ACC112 (cell line): ENCODE measurements around the gene FBXO10.

Experiments used
- H2AFZ ChIP-seq: fragments of 200-600 bp; sonication (generic); one replicate; pipeline ENCODE4 v1.6.0; 2017; ENCODE audit warnings: antibody characterized with exemption, low read length; ENCODE audit not compliant: unreplicated experiment
- H3K27ac ChIP-seq: fragments of 200-600 bp; sonication (generic); 2 replicates; pipeline ENCODE4 v1.5.1; 2014; ENCODE audit warnings: low read depth, mild to moderate bottlenecking, antibody characterized with exemption, low read length, moderate library complexity
- H3K27me3 ChIP-seq: fragments of 200-600 bp; sonication (generic); 2 replicates; pipeline ENCODE4 v1.6.1; 2014; ENCODE audit warnings: mild to moderate bottlenecking, antibody characterized with exemption, low read length, moderate library complexity, mixed read lengths; ENCODE audit not compliant: insufficient read depth
- H3K36me3 ChIP-seq: fragments of 200-600 bp; sonication (generic); 2 replicates; pipeline ENCODE4 v1.6.1; 2016; ENCODE audit warnings: mild to moderate bottlenecking, antibody characterized with exemption, low read length, moderate library complexity, mixed read lengths; ENCODE audit not compliant: insufficient read depth
- H3K4me1 ChIP-seq: fragments of 200-600 bp; sonication (generic); one replicate; pipeline ENCODE4 v1.6.1; 2016; ENCODE audit warnings: low read length, mixed read lengths; ENCODE audit not compliant: insufficient read depth, unreplicated experiment, control insufficient read depth
- H3K4me3 ChIP-seq: fragments of 200-600 bp; sonication (generic); 2 replicates; pipeline ENCODE4 v1.5.1; 2014; ENCODE audit warnings: mild to moderate bottlenecking, low read depth, low read length
- H3K79me2 ChIP-seq: fragments of 200-600 bp; sonication (generic); one replicate; pipeline ENCODE4 v1.6.0; 2016; ENCODE audit warnings: low read length; ENCODE audit not compliant: control insufficient read depth, unreplicated experiment, insufficient read depth

Gene FBXO10

GRCh38 chr9:37534901-37535300, 41.3 kb downstream of the FBXO10 start:
- no peaks in the 10 kb centered on the region for H3K36me3 ChIP-seq

GRCh38 chr9:37534412-37534811, 41.8 kb downstream of the FBXO10 start:
- no peaks in the 10 kb centered on the region for H3K4me1 ChIP-seq
- H3K79me2 ChIP-seq, result no peaks in the 10 kb centered on the region
- no peaks in the 10 kb centered on the region for H3K27me3 ChIP-seq
- no peak overlapping the region for H3K4me3 ChIP-seq
- H3K36me3 ChIP-seq, result no peaks in the 10 kb centered on the region
- H3K27ac ChIP-seq, result no peak overlapping the region
- H2AFZ ChIP-seq, result no peak overlapping the region

More at GRCh38 chr9:37534901-37535300, 41.3 kb downstream of the FBXO10 start:
- no peaks in the 10 kb centered on the region for H3K4me1 ChIP-seq
- H3K27me3 ChIP-seq, result no peaks in the 10 kb centered on the region
- no peaks in the 10 kb centered on the region for H3K79me2 ChIP-seq
- no peak overlapping the region for H3K4me3 ChIP-seq
- H3K27ac ChIP-seq, result no peak overlapping the region
- H2AFZ ChIP-seq, result no peak overlapping the region

- no peak overlapping the region for H3K4me3 ChIP-seq
- H3K27ac ChIP-seq, result no peak overlapping the region
Observed at GRCh38 chr9:37531699-37532098, 44.5 kb downstream of the FBXO10 start.

GRCh38 chr9:37528652-37529471, 47.3 kb downstream of the FBXO10 start:
- Histone ChIP-seq H3K36me3 (0 out of 2 replicates have a peak, but pooled peaks cover 3% of the 10 kb centered on the region), H3K27ac (no peak overlapping the region), H3K79me2 (no peaks in the 10 kb centered on the region), H3K27me3 (no peaks in the 10 kb centered on the region), H3K4me1 (no peaks in the 10 kb centered on the region), H2AFZ (no peak overlapping the region), H3K4me3 (no peak overlapping the region)

More at GRCh38 chr9:37531699-37532098, 44.5 kb downstream of the FBXO10 start:
- Histone ChIP-seq H3K36me3 (no peaks in the 10 kb centered on the region), H3K27me3 (no peaks in the 10 kb centered on the region), H3K4me1 (no peaks in the 10 kb centered on the region), H3K79me2 (no peaks in the 10 kb centered on the region), H2AFZ (no peak overlapping the region)

GRCh38 chr9:37523916-37524315, 52.3 kb downstream of the FBXO10 start:
- Histone ChIP-seq H3K27ac (no peak overlapping the region), H3K4me3 (no peak overlapping the region), H2AFZ (no peak overlapping the region), H3K27me3 (no peaks in the 10 kb centered on the region), H3K36me3 (0 out of 2 replicates have a peak, but pooled peaks cover 3% of the 10 kb centered on the region), H3K4me1 (no peaks in the 10 kb centered on the region), H3K79me2 (no peaks in the 10 kb centered on the region)

GRCh38 chr9:37522971-37523370, 53.2 kb downstream of the FBXO10 start:
- H3K4me3 ChIP-seq, result no peak overlapping the region
- no peak overlapping the region for H3K27ac ChIP-seq
- H3K4me1 ChIP-seq, result no peaks in the 10 kb centered on the region
- no peaks in the 10 kb centered on the region for H3K79me2 ChIP-seq
- H3K27me3 ChIP-seq, result no peaks in the 10 kb centered on the region
- H2AFZ ChIP-seq, result no peak overlapping the region
- H3K36me3 ChIP-seq, result 0 out of 2 replicates have a peak, but pooled peaks cover 3% of the 10 kb centered on the region

GRCh38 chr9:37521111-37521510, 55.1 kb downstream of the FBXO10 start:
- H3K4me1 ChIP-seq, result no peaks in the 10 kb centered on the region
- no peak overlapping the region for H2AFZ ChIP-seq
- H3K27me3 ChIP-seq, result no peaks in the 10 kb centered on the region
- H3K4me3 ChIP-seq, result no peak overlapping the region
- H3K27ac ChIP-seq, result no peak overlapping the region
- H3K79me2 ChIP-seq, result no peaks in the 10 kb centered on the region
- H3K36me3 ChIP-seq, result 0 out of 2 replicates have a peak, but pooled peaks cover 3% of the 10 kb centered on the region

- H3K79me2 ChIP-seq, result no peaks in the 10 kb centered on the region
- no peak overlapping the region for H2AFZ ChIP-seq
- no peaks in the 10 kb centered on the region for H3K27me3 ChIP-seq
- H3K4me1 ChIP-seq, result no peaks in the 10 kb centered on the region
- no peak overlapping the region for H3K4me3 ChIP-seq
- H3K27ac ChIP-seq, result no peak overlapping the region
- no peaks in the 10 kb centered on the region for H3K36me3 ChIP-seq
Observed at GRCh38 chr9:37520641-37521040, 55.5 kb downstream of the FBXO10 start.

- H3K4me3 ChIP-seq, result no peak overlapping the region
- no peaks in the 10 kb centered on the region for H3K4me1 ChIP-seq
- H2AFZ ChIP-seq, result no peak overlapping the region
- no peaks in the 10 kb centered on the region for H3K36me3 ChIP-seq
- no peak overlapping the region for H3K27ac ChIP-seq
- no peaks in the 10 kb centered on the region for H3K79me2 ChIP-seq
- H3K27me3 ChIP-seq, result no peaks in the 10 kb centered on the region
Observed at GRCh38 chr9:37517923-37518322, 58.3 kb downstream of the FBXO10 start.

GRCh38 chr9:37515620-37516258, 60.4 kb downstream of the FBXO10 start:
- no peak overlapping the region for H2AFZ ChIP-seq
- no peak overlapping the region for H3K4me3 ChIP-seq
- H3K27ac ChIP-seq, result no peak overlapping the region
- H3K27me3 ChIP-seq, result no peaks in the 10 kb centered on the region
- no peaks in the 10 kb centered on the region for H3K36me3 ChIP-seq
- no peaks in the 10 kb centered on the region for H3K79me2 ChIP-seq
- H3K4me1 ChIP-seq, result no peaks in the 10 kb centered on the region

GRCh38 chr9:37514999-37515398, 61.2 kb downstream of the FBXO10 start:
- Histone ChIP-seq H3K4me3 (no peak overlapping the region), H3K79me2 (no peaks in the 10 kb centered on the region), H2AFZ (no peak overlapping the region), H3K36me3 (no peaks in the 10 kb centered on the region), H3K4me1 (no peaks in the 10 kb centered on the region), H3K27ac (no peak overlapping the region), H3K27me3 (no peaks in the 10 kb centered on the region)
